ENCODE data around the gene METTL15. TPM values are rescaled to one million over a fixed set of nuclear protein-coding genes. Genes with fewer than 3 reads are reported as not detected.
"Not testable (repeated sequence)": the region's sequence is repeated elsewhere in the genome, so short reads cannot be mapped to it uniquely, and the experiment has no call there.

Gene METTL15
- total RNA-seq, 1 donor from 2014 or later = 22.9 TPM

- DNase-seq = no peak
These were observed 101.7 kb downstream of the METTL15 start for GRCh38 chr11:28209906-28210305.

- not testable (repeated sequence) for DNase-seq
These were observed 113.9 kb downstream of the METTL15 start for GRCh38 chr11:28222063-28222462.

- DNase-seq = no peak
These were observed 115.4 kb downstream of the METTL15 start for GRCh38 chr11:28223577-28223976.

- DNase-seq = no peak
These were observed 115.8 kb downstream of the METTL15 start for GRCh38 chr11:28223994-28224393.

GRCh38 chr11:28227460-28227859 is 119.3 kb downstream of the METTL15 start:
- DNase-seq = no peak

- DNase-seq = no peak
These were observed 120.2 kb downstream of the METTL15 start for GRCh38 chr11:28228196-28228895.

- DNase-seq = no peak
These were observed 123.3 kb downstream of the METTL15 start for GRCh38 chr11:28231475-28231874.

- no peak for DNase-seq
These were observed 124.5 kb downstream of the METTL15 start for GRCh38 chr11:28232649-28233048.

- DNase-seq = no peak
These were observed 133.6 kb downstream of the METTL15 start for GRCh38 chr11:28241760-28242159.

GRCh38 chr11:28242596-28242995 is 134.4 kb downstream of the METTL15 start:
- no peak for DNase-seq

GRCh38 chr11:28243061-28243460 is 134.9 kb downstream of the METTL15 start:
- peak; percentile 36 for DNase-seq

- peak; percentile 46 for DNase-seq
These were observed 135.4 kb downstream of the METTL15 start for GRCh38 chr11:28243581-28243980.

GRCh38 chr11:28245131-28245530 is 136.9 kb downstream of the METTL15 start:
- no peak for DNase-seq

GRCh38 chr11:28250192-28250591 is 142.0 kb downstream of the METTL15 start:
- no peak for DNase-seq

- DNase-seq = no peak
These were observed 143.1 kb downstream of the METTL15 start for GRCh38 chr11:28251257-28251656.

- DNase-seq = no peak
These were observed 149.6 kb downstream of the METTL15 start for GRCh38 chr11:28257761-28258160.

GRCh38 chr11:28259177-28259843 is 151.1 kb downstream of the METTL15 start:
- DNase-seq = no peak

- DNase-seq = no peak
These were observed 160.7 kb downstream of the METTL15 start for GRCh38 chr11:28268925-28269324.

- no peak for DNase-seq
These were observed 161.4 kb downstream of the METTL15 start for GRCh38 chr11:28269586-28269985.

GRCh38 chr11:28272247-28272646 is 164.1 kb downstream of the METTL15 start:
- not testable (repeated sequence) for DNase-seq

- no peak for DNase-seq
These were observed 166.0 kb downstream of the METTL15 start for GRCh38 chr11:28274216-28274615.

GRCh38 chr11:28284196-28284595 is 176.0 kb downstream of the METTL15 start:
- DNase-seq = no peak

- DNase-seq = no peak
These were observed 181.3 kb downstream of the METTL15 start for GRCh38 chr11:28289444-28289843.

- DNase-seq = not testable (repeated sequence)
These were observed 182.8 kb downstream of the METTL15 start for GRCh38 chr11:28290995-28291394.
